HepG2 (cell line): ENCODE data around the gene CCNA2. TPM values are rescaled to one million over a fixed set of nuclear protein-coding genes. Genes with fewer than 3 reads are reported as not detected.
A peak's percentile ranks its signal among the peaks of the same experiment; 100 is the strongest.

ENCODE experiments used
- AGO2 ChIP-seq: fragments of 200-400 bp; formaldehyde crosslinking; optimal IDR thresholded peaks from 2 replicates; pipeline ENCODE3; 2017; ENCODE audit warnings: mild to moderate bottlenecking, low read depth, low read length, moderate library complexity
- HNF1A ChIP-seq, 2 experiments: sonication (generic) in 1 of 2; formaldehyde crosslinking in 1 of 2; IDR thresholded peaks; 2 replicates each; pipeline versions ENCODE4 v1.4.0 to v1.6.1; 2016 to 2020; ENCODE audit warnings: borderline replicate concordance in 1 of 2, low read depth in 1 of 2, mild to moderate bottlenecking in 1 of 2, missing genetic modification reagents in 1 of 2
- KLF6 ChIP-seq: IDR thresholded peaks from 2 replicates; pipeline ENCODE4 v1.8.0; 2016; ENCODE audit warnings: missing biosample characterization, missing genetic modification reagents
- MXD4 ChIP-seq: IDR thresholded peaks from 2 replicates; pipeline ENCODE4 v1.6.1; 2016; ENCODE audit warnings: mild to moderate bottlenecking, missing biosample characterization, missing genetic modification reagents
- PBX2 ChIP-seq: IDR thresholded peaks from 2 replicates; pipeline ENCODE4 v1.6.1; 2016; ENCODE audit warnings: control low read depth
- POLR2AphosphoS2 ChIP-seq: IDR thresholded peaks from 2 replicates; pipeline ENCODE4 v1.6.1; 2011; ENCODE audit warnings: low read depth, low read length, improper control_type of control experiment
- SKI ChIP-seq: fragments of 450-650 bp; IDR thresholded peaks from one replicate; pipeline ENCODE4 v1.6.1; 2018; ENCODE audit warnings: mild to moderate bottlenecking; ENCODE audit not compliant: partially characterized antibody
- ZBED4 ChIP-seq: sonication (generic); formaldehyde crosslinking; IDR thresholded peaks from 2 replicates; pipeline ENCODE4 v1.4.0; 2020; ENCODE audit warnings: missing genetic modification reagents, borderline replicate concordance
- ZNF235 ChIP-seq: sonication (generic); formaldehyde crosslinking; IDR thresholded peaks from 2 replicates; pipeline ENCODE4 v1.8.1; 2023; ENCODE audit warnings: mild to moderate bottlenecking, missing genetic modification reagents, borderline replicate concordance
- ZNF337 ChIP-seq: sonication (generic); formaldehyde crosslinking; IDR thresholded peaks from 2 replicates; pipeline ENCODE4 v1.5.1; 2020; ENCODE audit warnings: missing genetic modification reagents, low read depth, mild to moderate bottlenecking, borderline replicate concordance
- ZNF549 ChIP-seq: sonication (generic); formaldehyde crosslinking; IDR thresholded peaks from 2 replicates; pipeline ENCODE4 v1.5.0; 2020; ENCODE audit warnings: missing genetic modification reagents
- ZNF670 ChIP-seq: sonication (generic); formaldehyde crosslinking; IDR thresholded peaks from 2 replicates; pipeline ENCODE4 v1.8.0; 2022; ENCODE audit warnings: mild to moderate bottlenecking, missing genetic modification reagents, borderline replicate concordance
- polyA plus RNA-seq, 8 experiments: library from polyadenylated mRNA; depleted of rRNA in 3 of 8; stranded (reverse) in 7 of 8; unstranded in 1 of 8; fragments of >200 nt; fragmentation: Illumina TruSeq in 4 of 8; extraction: Trizol in 4 of 8; gene quantifications; 2 replicates each; pipeline versions ENCODE4 v1.2.1 to v1.2.3, GENCODE V29; 2011 to 2016; ENCODE audit warnings: low read depth in 4 of 8, missing spikeins in 1 of 8, mixed read lengths in 1 of 8; ENCODE audit not compliant: insufficient read depth in 1 of 8
- total RNA-seq, 5 experiments: library from RNA; depleted of rRNA; stranded (reverse); fragments of >200 nt; fragmentation: Illumina TruSeq; extraction: Trizol; gene quantifications; 2 replicates each; pipeline ENCODE4 v1.2.3, GENCODE V29; 2016; ENCODE audit warnings: low read depth in 1 of 5
- TF ChIP-seq, protein P1 (sequence below): sonication (generic); formaldehyde crosslinking; IDR thresholded peaks from 2 replicates; pipeline ENCODE4 v1.4.0; 2020; ENCODE audit warnings: missing genetic modification reagents, borderline replicate concordance

Gene CCNA2
- total and polyA plus RNA-seq, 2 of the 13 experiments (the other 11 are each of a cell fraction or from before 2014, with no cell fraction given) = 31.3 to 105 TPM

- TF ChIP-seq POLR2AphosphoS2 = 0 out of 2 replicates have a peak, but pooled peaks have one; percentile 68
- no peak for TF ChIP-seq ZNF235 (CRISPR knock-in tag)
- 0 out of 2 replicates have a peak, but pooled peaks have one; percentile 40 for TF ChIP-seq HNF1A (IDR thresholded peaks at IDR 0.05; ENCODE audit: low read depth)
- no peak; the same call in 1 of the 2 replicates for TF ChIP-seq HNF1A (CRISPR knock-in tag; IDR thresholded peaks at IDR 0.05; ENCODE audit: borderline replicate concordance)
- TF ChIP-seq ZNF670 (CRISPR knock-in tag) = peak; percentile 63; the same call in 1 of the 2 replicates
- peak; percentile 84 for TF ChIP-seq MXD4 (CRISPR knock-in tag)
- TF ChIP-seq AGO2 = no peak
- peak; percentile 77; the same call in 1 of the 2 replicates for TF ChIP-seq KLF6 (CRISPR knock-in tag)
- TF ChIP-seq ZNF549 = no peak
- peak; percentile 86 for TF ChIP-seq ZBED4
- TF ChIP-seq, protein P1, sequence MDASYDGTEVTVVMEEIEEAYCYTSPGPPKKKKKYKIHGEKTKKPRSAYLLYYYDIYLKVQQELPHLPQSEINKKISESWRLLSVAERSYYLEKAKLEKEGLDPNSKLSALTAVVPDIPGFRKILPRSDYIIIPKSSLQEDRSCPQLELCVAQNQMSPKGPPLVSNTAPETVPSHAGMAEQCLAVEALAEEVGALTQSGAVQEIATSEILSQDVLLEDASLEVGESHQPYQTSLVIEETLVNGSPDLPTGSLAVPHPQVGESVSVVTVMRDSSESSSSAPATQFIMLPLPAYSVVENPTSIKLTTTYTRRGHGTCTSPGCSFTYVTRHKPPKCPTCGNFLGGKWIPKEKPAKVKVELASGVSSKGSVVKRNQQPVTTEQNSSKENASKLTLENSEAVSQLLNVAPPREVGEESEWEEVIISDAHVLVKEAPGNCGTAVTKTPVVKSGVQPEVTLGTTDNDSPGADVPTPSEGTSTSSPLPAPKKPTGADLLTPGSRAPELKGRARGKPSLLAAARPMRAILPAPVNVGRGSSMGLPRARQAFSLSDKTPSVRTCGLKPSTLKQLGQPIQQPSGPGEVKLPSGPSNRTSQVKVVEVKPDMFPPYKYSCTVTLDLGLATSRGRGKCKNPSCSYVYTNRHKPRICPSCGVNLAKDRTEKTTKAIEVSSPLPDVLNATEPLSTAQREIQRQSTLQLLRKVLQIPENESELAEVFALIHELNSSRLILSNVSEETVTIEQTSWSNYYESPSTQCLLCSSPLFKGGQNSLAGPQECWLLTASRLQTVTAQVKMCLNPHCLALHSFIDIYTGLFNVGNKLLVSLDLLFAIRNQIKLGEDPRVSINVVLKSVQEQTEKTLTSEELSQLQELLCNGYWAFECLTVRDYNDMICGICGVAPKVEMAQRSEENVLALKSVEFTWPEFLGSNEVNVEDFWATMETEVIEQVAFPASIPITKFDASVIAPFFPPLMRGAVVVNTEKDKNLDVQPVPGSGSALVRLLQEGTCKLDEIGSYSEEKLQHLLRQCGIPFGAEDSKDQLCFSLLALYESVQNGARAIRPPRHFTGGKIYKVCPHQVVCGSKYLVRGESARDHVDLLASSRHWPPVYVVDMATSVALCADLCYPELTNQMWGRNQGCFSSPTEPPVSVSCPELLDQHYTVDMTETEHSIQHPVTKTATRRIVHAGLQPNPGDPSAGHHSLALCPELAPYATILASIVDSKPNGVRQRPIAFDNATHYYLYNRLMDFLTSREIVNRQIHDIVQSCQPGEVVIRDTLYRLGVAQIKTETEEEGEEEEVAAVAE (CRISPR knock-in tag) = peak; percentile 41; the same call in 1 of the 2 replicates
- no peak for TF ChIP-seq SKI
- no peak; the same call in 1 of the 2 replicates for TF ChIP-seq ZNF337 (CRISPR knock-in tag)
- no peak for TF ChIP-seq PBX2 (CRISPR knock-in tag)
Measured at GRCh38 chr4:121800961-121801714, 22.5 kb downstream of the CCNA2 start, which contains the start of gene EXOSC9 (continued).
